Islet precursor cell (in vitro differentiated cells): ENCODE data around the gene NUCB1.
"Not testable (repeated sequence)": the region's sequence is repeated elsewhere in the genome, so short reads cannot be mapped to it uniquely, and the experiment has no call there.

ENCODE experiments used
- DNase-seq: peaks from one replicate; pipeline ENCODE4 v3.0.0-alpha.2; 2018

NUCB1 gene

DNA sequence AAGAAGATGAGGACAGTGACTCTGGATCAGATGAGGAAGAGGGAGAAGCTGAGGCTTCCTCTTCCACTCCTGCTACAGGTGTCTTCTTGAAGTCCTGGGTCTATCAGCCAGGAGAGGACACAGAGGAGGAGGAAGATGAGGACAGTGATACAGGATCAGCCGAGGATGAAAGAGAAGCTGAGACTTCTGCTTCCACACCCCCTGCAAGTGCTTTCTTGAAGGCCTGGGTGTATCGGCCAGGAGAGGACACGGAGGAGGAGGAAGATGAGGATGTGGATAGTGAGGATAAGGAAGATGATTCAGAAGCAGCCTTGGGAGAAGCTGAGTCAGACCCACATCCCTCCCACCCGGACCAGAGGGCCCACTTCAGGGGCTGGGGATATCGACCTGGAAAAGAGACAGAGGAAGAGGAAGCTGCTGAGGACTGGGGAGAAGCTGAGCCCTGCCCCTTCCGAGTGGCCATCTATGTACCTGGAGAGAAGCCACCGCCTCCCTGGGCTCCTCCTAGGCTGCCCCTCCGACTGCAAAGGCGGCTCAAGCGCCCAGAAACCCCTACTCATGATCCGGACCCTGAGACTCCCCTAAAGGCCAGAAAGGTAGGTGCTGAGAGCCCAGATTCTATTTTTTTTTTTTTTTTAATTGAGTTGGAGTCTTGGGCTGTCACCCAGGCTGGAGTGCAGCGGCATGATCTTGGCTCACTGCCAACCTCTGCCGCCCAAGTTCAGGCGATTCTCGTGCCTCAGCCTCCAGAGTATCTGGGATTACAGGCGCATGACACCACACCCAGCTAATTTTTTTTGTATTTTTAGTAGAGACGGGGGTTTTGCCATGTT is 25.6 kb upstream of the NUCB1 start:
- no peak for DNase-seq

DNA sequence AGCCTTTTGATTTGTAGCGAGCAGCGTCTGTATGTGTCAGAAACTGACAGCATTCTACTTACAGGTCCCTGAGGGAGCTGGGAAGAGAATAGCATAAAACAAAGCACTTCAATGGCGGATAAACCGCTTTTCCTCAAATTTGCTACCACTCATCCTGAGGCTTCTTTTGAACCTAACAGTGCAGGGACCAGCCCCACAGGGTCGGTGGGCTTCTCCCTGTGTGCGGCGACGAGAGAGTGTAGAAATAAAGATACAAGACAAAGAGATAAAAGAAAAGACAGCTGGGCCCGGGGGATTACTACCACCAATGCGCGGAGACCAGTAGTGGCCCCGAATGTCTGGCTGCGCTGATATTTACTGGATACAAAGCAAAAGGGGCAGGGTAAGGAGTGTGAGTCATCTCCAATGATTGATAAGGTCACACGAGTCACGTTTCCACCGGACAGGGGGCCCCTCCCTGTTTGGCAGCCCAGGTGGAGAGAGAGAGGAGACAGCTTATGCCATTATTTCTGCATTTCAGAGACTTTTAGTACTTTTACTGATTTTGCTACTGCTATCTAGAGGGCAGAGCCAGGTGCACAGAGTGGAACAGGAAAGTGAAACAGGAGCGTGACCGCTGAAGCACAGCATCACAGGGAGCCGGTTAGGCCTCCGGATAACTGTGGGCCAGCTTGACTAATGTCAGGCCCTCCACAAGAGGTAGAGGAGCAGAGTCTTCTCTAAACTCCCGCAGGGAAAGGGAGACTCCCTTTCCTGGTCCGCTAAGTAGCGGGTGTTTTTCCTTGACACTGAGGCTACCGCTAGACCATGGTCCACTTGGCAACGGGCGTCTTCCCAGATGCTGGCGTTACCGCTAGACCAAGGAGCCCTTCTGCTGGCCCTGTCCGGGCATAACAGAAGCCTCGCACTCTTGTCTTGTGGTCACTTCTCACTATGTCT is 23.8 kb upstream of the NUCB1 start:
- DNase-seq, result peak; percentile 69

DNA sequence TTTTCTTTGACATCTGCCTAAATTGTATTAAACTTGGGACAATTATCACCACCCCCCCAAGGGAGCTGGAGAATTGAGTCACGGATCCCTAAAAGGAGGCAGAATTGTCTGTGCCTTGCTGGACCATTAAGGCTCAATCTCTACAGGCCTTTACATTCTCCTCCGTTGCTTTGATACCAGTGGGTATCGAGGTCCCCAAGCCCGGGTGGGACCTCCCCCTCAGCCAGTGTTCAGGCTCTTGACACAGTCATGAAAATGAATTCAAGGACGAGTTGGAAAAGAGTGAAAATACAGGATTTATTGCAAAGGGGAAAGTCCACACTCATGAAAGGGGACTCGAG is 22.3 kb upstream of the NUCB1 start:
- DNase-seq, result no peak

DNA sequence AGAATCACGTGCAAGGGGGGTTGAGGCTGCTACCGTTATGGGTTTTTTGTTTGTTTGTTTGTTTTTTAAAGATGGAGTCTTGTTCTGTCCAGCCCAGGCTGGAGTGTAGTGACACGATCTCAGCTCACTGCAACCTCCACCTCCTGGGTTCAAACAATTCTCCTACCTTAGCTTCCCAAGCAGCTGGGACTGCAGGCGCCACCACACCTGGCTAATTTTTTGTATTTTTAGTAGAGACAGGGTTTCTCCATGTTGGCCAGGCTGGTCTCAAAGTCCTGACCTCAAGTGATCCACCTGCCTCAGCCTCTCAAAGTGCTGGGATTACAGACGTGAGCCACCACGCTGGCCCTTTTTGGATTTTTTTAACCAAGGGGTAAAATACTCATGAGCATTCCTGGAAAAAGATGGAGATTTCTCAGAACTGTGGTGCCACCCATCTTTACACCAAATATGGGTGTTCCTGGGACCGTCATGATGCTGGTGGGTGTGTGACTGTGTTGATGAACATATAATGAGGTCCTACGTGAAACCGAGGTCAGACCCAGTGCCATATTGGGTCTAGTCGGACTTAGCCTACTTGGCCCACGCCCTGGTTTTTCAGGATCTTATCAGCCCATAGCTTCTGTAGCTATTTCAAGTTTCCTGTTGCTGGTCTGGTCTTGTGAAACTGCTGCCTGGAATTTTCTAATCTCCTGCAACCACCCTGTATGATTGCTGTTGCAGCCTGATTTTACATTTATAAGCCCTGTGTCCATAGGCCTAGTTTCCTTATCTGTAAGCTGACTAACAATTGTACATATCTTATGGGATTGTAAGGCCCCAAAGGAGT is 21.7 kb upstream of the NUCB1 start:
- DNase-seq, result no peak

DNA sequence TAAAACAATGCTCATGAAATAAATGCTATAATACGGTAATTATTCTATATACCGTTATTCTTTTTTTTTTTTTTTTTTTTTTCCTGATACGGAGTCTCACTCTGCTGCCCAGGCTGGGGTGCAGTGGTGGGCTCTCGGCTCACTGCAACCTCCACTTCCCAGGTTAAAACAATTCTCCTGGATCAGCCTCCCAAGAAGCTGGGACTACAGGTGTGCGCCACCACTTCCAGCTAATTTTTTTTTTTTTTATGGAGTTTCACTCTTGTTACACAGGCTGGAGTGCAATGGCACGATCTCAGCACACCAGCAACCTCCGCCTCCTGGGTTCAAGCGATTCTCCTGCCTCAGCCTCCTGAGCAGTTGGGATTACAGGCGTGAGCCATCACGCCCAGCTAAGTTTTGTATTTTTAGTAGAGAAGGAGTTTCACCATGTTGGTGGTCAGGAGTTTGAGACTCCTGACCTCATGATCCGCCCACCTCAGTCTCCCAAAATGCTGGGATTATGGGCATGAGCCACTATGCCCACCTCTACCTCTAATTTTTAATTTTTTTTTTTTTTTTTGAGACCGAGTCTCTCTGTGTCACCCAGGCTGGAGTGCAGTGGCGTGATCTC is 21.0 kb upstream of the NUCB1 start:
- DNase-seq, result no peak

DNA sequence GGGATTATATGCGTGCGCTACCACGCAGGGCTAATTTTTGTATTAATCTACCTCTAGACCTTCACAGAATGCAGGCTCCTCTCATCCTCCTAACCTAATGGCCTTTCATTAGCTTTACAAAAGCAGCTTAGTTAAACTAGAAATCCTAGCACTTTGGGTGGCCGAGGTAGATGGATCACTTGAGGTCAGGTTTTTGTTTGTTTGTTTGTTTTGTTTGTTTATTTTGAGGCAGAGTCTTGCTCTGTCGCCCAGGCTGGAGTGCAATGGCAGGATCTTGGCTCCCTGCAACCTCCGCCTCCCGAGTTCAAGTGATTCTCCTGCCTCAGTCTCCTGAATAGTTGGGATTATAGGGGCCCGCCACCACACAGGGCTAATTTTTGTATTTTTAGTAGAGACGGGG is 20.4 kb upstream of the NUCB1 start:
- DNase-seq, result not testable (repeated sequence)

DNA sequence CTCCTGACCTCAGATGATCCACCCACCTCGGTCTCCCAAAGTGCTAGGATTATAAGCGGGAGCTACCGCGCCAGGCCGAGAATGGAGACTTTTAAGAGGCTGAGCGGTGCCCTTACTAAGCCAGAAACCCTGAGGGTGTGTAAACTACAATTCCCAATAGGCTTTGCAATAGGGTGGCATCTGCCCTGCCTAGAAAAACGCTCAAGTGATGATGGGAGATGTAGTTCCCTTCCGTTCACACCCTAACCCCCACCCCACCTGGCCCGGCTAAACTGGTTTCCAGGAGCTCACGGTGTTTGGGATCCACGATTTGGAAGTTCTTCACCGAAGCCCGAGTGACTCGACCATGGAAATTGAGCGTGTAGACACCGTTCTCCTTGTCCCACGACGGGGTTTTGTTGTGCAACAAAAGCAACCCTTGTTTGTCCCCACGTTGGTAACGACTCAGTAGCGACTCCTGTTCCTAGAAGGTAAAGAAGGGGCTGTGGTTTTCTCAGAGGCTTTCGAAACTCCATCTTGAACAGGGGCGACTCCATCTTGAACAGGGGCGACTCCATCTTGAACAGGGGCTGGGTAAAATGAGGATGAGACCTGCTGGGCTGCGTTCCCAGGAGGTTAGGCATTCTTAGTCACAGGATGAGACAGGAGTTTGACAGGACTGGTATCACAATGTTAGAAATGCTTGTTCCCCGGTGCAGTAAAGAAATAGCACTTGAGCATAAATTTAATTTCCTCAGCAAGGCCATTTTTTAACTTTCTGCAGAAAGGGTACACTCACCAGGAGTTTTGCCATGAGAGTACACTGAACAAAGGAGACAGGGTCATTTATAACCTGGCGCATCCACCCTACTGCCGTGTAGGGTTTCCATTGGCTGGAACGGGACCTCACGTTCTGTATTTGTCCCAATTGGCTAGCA is 18.1 kb upstream of the NUCB1 start:
- no peak for DNase-seq

DNA sequence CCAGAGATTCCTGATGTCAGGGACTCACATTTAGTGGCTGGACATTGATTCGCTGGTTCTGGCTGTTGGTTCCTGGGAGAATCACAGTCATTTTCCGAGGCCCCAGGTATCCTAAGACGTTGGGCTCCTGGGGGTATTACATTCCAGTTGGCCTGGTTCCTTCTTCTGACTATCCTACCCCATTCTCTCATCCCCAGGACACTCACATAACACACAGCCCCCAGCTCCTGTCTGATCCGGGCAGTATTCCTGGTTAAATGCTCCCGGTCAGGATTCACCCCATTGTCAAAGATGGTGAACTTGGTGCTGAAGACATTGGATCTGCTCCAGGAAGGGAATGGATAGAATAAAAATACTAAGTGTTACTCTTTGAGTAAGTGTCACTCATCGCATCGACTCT is 16.4 kb upstream of the NUCB1 start:
- no peak for DNase-seq

GRCh38 chr19:48887861-48888612 is 12.1 kb upstream of the NUCB1 start:
- DNase-seq, result no peak

DNA sequence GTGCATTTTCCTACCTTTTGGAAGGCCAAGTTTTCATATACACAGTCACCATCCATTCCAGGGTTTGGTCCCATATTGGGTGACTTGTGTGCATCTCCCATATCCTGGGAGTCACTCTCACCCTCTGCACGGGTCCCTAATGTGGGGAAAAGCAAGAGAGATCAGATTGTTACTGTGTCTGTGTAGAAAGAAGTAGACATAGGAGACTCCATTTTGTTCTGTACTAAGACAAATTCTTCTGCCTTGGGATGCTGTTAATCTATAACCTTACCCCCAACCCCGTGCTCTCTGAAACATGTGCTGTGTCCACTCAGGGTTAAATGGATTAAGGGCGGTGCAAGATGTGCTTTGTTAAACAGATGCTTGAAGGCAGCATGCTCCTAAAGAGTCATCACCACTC is 10.6 kb upstream of the NUCB1 start:
- DNase-seq, result not testable (repeated sequence)

DNA sequence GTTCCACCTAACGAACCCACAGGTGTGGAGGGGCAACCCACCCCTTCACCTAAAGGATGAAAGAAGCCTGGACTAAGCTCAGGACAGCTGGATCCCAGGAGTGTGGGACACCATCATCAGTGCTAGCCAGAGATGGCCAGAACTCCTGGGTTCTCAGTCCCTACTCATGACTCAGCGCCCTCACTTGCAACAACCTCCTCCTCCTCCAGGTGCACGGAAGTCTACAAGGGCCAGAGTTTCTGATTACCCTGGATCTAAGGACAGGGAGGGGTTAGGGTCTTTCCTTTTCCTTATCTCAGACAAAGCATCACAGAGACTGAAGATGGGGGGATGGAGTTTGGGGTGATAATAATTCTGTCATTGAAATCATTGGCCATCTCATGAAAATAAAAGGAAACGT is 9.6 kb upstream of the NUCB1 start:
- no peak for DNase-seq

DNA sequence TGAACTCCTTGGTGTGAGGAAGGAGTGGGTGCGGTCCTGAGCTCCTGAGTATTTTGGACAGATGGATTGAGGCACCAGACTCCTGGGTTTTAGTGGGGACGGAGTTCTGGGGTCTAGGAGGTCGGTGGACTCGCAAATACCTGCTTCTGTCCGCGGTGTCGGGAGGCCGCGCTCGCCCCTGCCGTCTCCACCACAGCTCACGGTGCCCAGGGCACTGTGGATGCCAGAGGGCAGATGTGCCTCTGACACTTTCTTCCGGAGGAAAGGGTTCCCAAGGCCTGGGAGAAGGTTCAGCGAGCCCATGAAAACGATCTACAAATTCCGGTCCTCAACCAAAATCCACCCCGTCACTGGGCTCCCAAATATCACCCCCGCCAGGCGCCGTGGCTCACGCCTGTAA is 4.9 kb upstream of the NUCB1 start:
- no peak for DNase-seq

DNA sequence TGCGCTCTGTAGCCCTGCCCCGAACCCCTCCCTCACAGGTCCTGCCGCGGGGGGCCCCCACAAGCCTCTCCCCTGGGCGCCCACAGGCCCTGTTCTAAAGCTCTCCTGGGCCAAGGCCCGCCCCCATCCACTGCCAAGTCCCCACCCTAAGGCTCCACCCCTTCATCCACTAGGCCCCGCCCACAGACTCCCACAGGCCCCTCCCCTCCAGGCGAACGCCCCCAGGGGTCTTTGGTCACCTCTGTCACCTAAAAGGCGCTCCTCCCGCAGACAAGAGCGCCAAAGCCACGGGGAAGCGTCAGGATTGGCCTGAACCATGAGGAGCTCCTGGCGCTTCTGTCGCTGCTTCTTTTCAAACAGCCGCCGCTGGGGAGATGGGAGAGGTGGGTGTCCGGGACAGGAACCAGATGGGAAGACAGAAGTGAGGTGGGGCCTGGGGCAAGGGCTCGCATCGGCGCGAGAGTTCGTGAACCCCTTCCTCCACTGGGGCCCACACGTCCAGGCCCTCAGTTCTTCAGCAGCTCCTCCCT is 3.9 kb upstream of the NUCB1 start:
- peak; percentile 90 for DNase-seq

GRCh38 chr19:48897181-48897580 is 2.9 kb upstream of the NUCB1 start:
- DNase-seq, result no peak

DNA sequence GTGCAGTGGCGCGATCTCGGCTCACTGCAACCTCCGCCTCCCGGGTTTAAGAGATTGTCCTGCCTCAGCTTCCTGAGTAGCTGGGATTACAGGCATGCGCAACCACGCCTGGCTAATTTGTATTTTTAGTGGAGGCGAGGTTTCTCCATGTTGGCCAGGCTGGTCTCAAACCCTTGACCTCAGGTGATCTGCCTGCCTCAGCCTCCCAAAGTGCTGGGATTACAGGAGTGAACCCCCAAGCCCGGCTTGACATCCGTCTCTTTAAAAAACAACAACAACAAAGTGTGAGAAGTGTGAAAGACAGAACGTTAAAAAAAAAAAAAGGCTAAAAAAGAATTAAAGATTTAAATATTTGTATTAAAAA is 744 bp upstream of the NUCB1 start:
- DNase-seq, result not testable (repeated sequence)

DNA sequence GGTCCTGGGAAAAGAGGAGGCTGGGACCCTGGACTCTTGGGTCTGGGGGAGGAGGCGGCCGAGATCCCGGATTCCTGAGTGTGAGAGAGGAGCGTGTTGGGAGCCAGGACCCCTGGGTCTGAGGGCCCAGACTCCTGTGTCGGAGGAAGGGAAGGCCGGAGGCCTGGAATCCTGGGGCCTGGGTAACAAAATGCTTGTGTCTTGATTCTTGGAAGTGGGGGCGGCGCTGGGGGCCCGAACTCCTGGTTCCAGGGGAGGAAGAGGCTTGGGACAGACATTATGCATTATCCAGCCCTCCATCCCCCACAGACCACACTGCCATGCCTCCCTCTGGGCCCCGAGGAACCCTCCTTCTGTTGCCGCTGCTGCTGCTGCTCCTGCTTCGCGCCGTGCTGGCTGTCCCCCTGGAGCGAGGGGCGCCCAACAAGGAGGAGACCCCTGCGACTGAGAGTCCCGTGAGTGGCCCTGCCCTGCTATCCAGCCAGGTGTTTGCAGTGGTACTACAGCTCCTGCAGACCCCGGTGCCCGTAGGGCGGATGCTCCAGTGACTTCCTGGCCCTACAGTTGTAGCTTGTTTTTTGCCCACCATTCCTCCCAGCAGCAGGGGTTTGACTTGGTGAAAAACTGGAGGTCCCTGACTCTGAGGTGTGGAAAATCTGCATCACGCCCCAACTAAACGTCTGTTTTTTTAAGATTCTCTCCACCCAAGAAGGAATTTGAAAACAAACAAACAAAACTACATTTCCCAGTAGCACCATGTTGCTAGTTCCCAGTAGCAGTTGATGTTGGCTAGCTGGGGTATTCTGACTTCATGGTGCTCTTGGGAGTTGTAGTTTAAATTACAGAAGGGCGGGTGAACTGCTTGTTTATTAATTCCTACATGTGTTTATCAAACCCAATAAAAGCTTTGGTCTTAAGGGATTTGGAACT is 630 bp downstream of the NUCB1 start:
- no peak for DNase-seq

DNA sequence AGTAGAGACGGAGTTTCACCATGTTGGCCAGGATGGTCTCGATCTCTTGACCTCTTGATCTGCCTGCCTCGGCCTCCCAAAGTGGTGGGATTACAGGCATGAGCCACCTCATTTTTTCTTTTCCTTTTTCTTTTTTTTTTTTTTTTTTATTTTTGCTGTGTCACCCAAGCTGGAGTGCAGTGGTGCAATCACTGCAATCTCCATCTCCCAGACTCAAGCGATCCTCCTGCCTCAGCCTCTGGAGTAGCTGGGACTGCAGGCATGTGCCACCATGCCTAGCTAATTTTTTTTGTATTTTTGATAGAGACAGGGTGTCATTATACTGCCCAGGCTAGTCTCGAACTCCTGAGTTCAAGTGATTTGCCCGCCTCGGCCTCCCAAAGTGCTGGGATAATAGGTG is 2.2 kb downstream of the NUCB1 start:
- not testable (repeated sequence) for DNase-seq

DNA sequence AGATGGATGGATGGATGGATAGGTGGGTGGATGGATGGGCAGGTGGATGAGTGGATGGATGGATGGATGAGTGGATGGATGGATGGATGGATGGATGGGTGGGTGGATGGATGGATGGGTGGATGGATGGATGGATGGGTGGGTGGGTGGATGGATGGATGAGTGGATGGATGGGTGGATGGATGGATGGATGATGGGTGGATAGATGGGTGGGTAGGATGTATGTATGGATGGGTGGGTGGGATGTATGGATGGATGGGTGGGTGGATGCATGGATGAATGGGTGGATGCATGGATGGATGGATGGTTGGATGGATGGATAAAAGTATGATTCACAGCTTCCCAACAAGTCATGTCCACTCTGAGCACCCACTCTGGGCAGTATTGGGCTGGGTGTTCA is 3.7 kb downstream of the NUCB1 start:
- DNase-seq, result not testable (repeated sequence)

DNA sequence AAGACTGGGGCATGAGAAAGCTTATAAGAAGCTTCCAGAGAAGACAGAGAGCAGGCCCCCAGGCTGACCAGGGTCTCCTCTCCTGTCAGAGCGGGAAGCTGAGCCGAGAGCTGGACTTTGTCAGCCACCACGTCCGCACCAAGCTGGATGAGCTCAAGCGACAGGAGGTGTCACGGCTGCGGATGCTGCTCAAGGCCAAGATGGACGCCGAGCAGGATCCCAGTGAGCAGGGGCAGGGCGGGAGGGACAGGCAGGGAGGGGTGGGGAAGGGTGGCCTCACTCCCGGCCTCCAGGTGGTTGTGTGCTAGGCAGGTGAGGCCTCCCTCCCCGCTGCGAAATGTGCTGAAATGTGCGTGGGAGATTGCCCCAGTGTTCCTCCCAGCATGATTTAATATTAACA is 5.6 kb downstream of the NUCB1 start:
- no peak for DNase-seq

DNA sequence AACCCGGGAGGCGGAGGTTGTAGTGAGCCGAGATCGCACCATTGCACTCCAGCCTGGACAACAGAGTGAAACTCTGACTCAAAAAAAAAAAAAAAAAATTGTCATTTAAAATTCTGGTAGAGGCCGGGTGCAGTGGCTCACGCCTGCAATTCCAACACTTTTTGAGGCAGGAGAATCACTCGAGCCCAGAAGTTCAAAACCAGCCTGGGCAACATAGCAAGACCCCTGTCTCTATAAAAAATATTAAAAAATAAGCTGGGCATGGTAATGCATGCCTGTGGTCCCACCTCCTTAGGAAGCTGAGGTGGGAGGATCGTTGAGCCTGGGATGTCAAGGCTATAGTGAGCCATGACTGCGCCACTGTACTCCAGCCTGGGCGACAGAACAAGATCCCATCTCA is 6.2 kb downstream of the NUCB1 start:
- DNase-seq, result no peak
